Activated naive CD4-positive, alpha-beta T cell treated with anti-CD3 and anti-CD28 coated beads for 36 hours (primary cell): Measurements from ENCODE around the gene KANSL1. TPM values are rescaled to one million over a fixed set of nuclear protein-coding genes. Genes with fewer than 3 reads are reported as not detected.

Experiments used
- CTCF ChIA-PET: fragments of 350-600 bp; sonication (Branson Sonifier 250); formaldehyde crosslinking; loops from one replicate; lab custom pipeline; 2021; ENCODE audit warnings: antibody characterized with exemption; lab: Charles Lee
- DNase-seq: peaks from one replicate; pipeline ENCODE4 v3.0.0-alpha.2; 2020
- H3K27ac Mint-ChIP-seq: one replicate; pipeline ENCODE4 v1.8.0; 2021; ENCODE audit warnings: mild to moderate bottlenecking, mixed read lengths
- H3K27me3 Mint-ChIP-seq: one replicate; pipeline ENCODE4 v1.8.0; 2021; ENCODE audit warnings: low read depth, mixed read lengths
- H3K36me3 Mint-ChIP-seq: one replicate; pipeline ENCODE4 v1.8.0; 2021; ENCODE audit warnings: low read depth, mixed read lengths
- H3K4me1 Mint-ChIP-seq: one replicate; pipeline ENCODE4 v1.8.0; 2021; ENCODE audit warnings: low read depth, mixed read lengths
- H3K4me3 Mint-ChIP-seq: one replicate; pipeline ENCODE4 v1.8.0; 2021; ENCODE audit warnings: mild to moderate bottlenecking, moderate library complexity, mixed read lengths
- H3K9me3 Mint-ChIP-seq: one replicate; pipeline ENCODE4 v1.8.0; 2021; ENCODE audit warnings: mixed read lengths
- intact Hi-C: fragments of 100-400 bp; cut with micrococcal nuclease; formaldehyde crosslinking; loops from one replicate; pipeline ENCODE4 v1.15.1; 2023
- total RNA-seq, 2 experiments: library from RNA; stranded (reverse); gene quantifications; one replicate each; pipeline ENCODE4 v1.2.3, GENCODE V29; 2021

KANSL1 gene
- total RNA-seq, 2 experiments from 2014 or later, result 64.3 to 64.5 TPM

DNA sequence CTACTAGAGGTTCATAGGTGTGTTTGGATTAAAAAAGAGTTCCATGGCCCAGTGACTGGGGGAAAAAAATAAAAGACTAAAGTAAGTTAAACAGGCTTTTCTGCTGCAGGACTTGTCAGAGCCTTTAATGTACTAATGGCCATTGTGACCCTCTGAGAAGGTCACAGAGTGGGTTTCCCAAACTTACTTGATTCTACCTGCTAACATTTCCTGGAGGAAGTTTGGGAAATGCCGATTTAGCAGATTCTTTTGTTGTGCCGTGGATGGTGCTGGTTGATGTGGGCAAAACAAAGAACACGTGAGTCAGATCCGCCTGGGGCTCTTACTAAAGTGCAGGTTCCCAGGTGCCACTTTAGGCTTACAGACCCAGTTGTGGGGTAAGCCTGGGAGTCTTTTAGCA lies 207.8 kb downstream of the KANSL1 start:
- Mint-ChIP-seq H3K9me3 (no peaks in the 10 kb centered on the region), H3K27ac (no peak overlapping the region), H3K4me1 (no peaks in the 10 kb centered on the region), H3K36me3 (no peaks in the 10 kb centered on the region), H3K4me3 (no peak overlapping the region), H3K27me3 (no peaks in the 10 kb centered on the region)
- DNase-seq, result no peak
- CTCF ChIA-PET, result no interaction called here
- intact Hi-C loops, result no loop called here

- Mint-ChIP-seq H3K36me3 (no peaks in the 10 kb centered on the region), H3K27me3 (no peaks in the 10 kb centered on the region), H3K9me3 (no peaks in the 10 kb centered on the region), H3K27ac (no peak overlapping the region), H3K4me3 (no peak overlapping the region), H3K4me1 (no peaks in the 10 kb centered on the region)
- DNase-seq, result no peak
- intact Hi-C loops, result no loop called here
- CTCF ChIA-PET, result no interaction called here
Observed at GRCh38 chr17:45984368-45984767, 208.9 kb downstream of the KANSL1 start.

- intact Hi-C loops, result no loop called here
- Mint-ChIP-seq H3K4me1 (no peaks in the 10 kb centered on the region), H3K27me3 (no peaks in the 10 kb centered on the region), H3K27ac (no peak overlapping the region), H3K4me3 (no peak overlapping the region), H3K9me3 (no peaks in the 10 kb centered on the region), H3K36me3 (no peaks in the 10 kb centered on the region)
- DNase-seq, result no peak
- CTCF ChIA-PET, result no interaction called here
Observed at GRCh38 chr17:45983614-45984310, 209.5 kb downstream of the KANSL1 start.

- Mint-ChIP-seq H3K4me1 (no peaks in the 10 kb centered on the region), H3K9me3 (no peaks in the 10 kb centered on the region), H3K27ac (no peak overlapping the region), H3K4me3 (no peak overlapping the region), H3K27me3 (no peaks in the 10 kb centered on the region), H3K36me3 (no peaks in the 10 kb centered on the region)
- DNase-seq, result no peak
- CTCF ChIA-PET, result no interaction called here
- intact Hi-C loops, result no loop called here
Observed at GRCh38 chr17:45982791-45983613, 210.2 kb downstream of the KANSL1 start.

GRCh38 chr17:45981306-45981705 lies 211.9 kb downstream of the KANSL1 start:
- H3K9me3 Mint-ChIP-seq, result no peaks in the 10 kb centered on the region
- no peak for DNase-seq
- H3K36me3 Mint-ChIP-seq, result no peaks in the 10 kb centered on the region
- H3K27me3 Mint-ChIP-seq, result no peaks in the 10 kb centered on the region
- H3K27ac Mint-ChIP-seq, result no peak overlapping the region
- CTCF ChIA-PET, result interaction anchor here (0.7 kb wide), 1 partner anchor 22 kb away, joined by 5 read pairs; no protein-coding TSS in a partner anchor
- no peak overlapping the region for H3K4me3 Mint-ChIP-seq
- H3K4me1 Mint-ChIP-seq, result no peaks in the 10 kb centered on the region
- intact Hi-C loops, result no loop called here

GRCh38 chr17:45980855-45981254 lies 212.4 kb downstream of the KANSL1 start:
- H3K27ac Mint-ChIP-seq, result no peak overlapping the region
- CTCF ChIA-PET, result no interaction called here
- H3K27me3 Mint-ChIP-seq, result no peaks in the 10 kb centered on the region
- H3K9me3 Mint-ChIP-seq, result no peaks in the 10 kb centered on the region
- DNase-seq, result no peak
- intact Hi-C loops, result no loop called here
- H3K4me3 Mint-ChIP-seq, result no peak overlapping the region
- H3K4me1 Mint-ChIP-seq, result no peaks in the 10 kb centered on the region
- H3K36me3 Mint-ChIP-seq, result no peaks in the 10 kb centered on the region

Other genes starting within 250 kb of the KANSL1 start
- not detected for gene STH, start 194.2 kb downstream of the KANSL1 start, total RNA-seq
- gene LRRC37A, start 101.7 kb upstream of the KANSL1 start, total RNA-seq, result 1 to 10 TPM; 2.4 to 3.5 TPM
- gene ARL17B, start 168.3 kb upstream of the KANSL1 start, total RNA-seq, result 10 to 100 TPM; 21.6 to 23.9 TPM